Measurements from ENCODE around the gene SLC2A11.

Gene SLC2A11

GRCh38 chr22:23817146-23817545 lies 40.5 kb upstream of the SLC2A11 start:
- no peak overlapping the region for H4K91ac ChIP-seq (ENCODE audit: low read depth, low read length)
- no peak overlapping the region for H3K14ac ChIP-seq (ENCODE audit: low read length)
- H3K4ac ChIP-seq (ENCODE audit: low read depth, low read length): no peak overlapping the region
- H3K23ac ChIP-seq (ENCODE audit: low read length): no peak overlapping the region
- no peaks in the 10 kb centered on the region for H3K79me1 ChIP-seq (ENCODE audit: low read length)
- H3K4me2 ChIP-seq (ENCODE audit: low read length): no peak overlapping the region
- no peak overlapping the region for H3K18ac ChIP-seq (ENCODE audit: low read length)
- H3K36me3 ChIP-seq (ENCODE audit: control insufficient read depth in 1 of 2, insufficient read depth in 2 of 2, low read length in 2 of 2): peaks cover 41 to 47% of the 10 kb centered on the region in 2 experiments
- no peak overlapping the region for H2AK5ac ChIP-seq (ENCODE audit: low read length)
- no peak overlapping the region for H2BK5ac ChIP-seq (ENCODE audit: low read depth, low read length, poor library complexity)
- no peaks in the 10 kb centered on the region for H3K27me3 ChIP-seq (ENCODE audit: insufficient read depth, low read length)
- peaks cover 5 to 7% of the 10 kb centered on the region in 2 experiments for H3K4me1 ChIP-seq (ENCODE audit: control insufficient read depth in 1 of 2, insufficient read depth in 2 of 2, low read length in 2 of 2)
- no peak overlapping the region for H4K8ac ChIP-seq (ENCODE audit: low read depth, low read length)
- peak; percentile 39 to 54 for DNase-seq
- no peak overlapping the region for H2BK120ac ChIP-seq (ENCODE audit: insufficient read depth, low read length, poor library complexity)
- no peak overlapping the region for H3K9ac ChIP-seq (ENCODE audit: low read length)
- WGBS (ENCODE audit: extremely low coverage, insufficient coverage, insufficient read length): no CpG with 5 or more reads among the region's 6 CpGs
- H2BK12ac ChIP-seq (ENCODE audit: low read length): no peak overlapping the region
- no peak overlapping the region for H3K27ac ChIP-seq (ENCODE audit: low read depth, low read length)
- peaks cover 2% of the 10 kb centered on the region for H3K9me3 ChIP-seq (ENCODE audit: insufficient read depth, low read depth, low read length)
- H4K12ac ChIP-seq (ENCODE audit: low read depth, low read length): no peak overlapping the region
- H3K4me3 ChIP-seq (ENCODE audit: low read depth, low read length): no peak overlapping the region
- H3K79me2 ChIP-seq (ENCODE audit: control insufficient read depth, insufficient read depth, low read length, poor library complexity): no peaks in the 10 kb centered on the region
- H2AFZ ChIP-seq (ENCODE audit: insufficient read depth, low read length, poor library complexity): no peak overlapping the region

GRCh38 chr22:23818541-23818940 lies 39.1 kb upstream of the SLC2A11 start:
- Histone ChIP-seq H3K9ac (ENCODE audit: low read length) (no peak overlapping the region), H4K12ac (ENCODE audit: low read depth, low read length) (no peak overlapping the region)
- WGBS (ENCODE audit: extremely low coverage, insufficient coverage, insufficient read length): no CpG with 5 or more reads among the region's 2 CpGs

GRCh38 chr22:23820748-23821211 lies 36.9 kb upstream of the SLC2A11 start:
- no peak overlapping the region for H2BK12ac ChIP-seq (ENCODE audit: low read length)
- peak; percentile 87 to 91 for DNase-seq
- H4K91ac ChIP-seq (ENCODE audit: low read depth, low read length): no peak overlapping the region
- peaks cover 9 to 14% of the 10 kb centered on the region in 2 experiments for H3K4me1 ChIP-seq (ENCODE audit: control insufficient read depth in 1 of 2, insufficient read depth in 2 of 2, low read length in 2 of 2)
- no peaks in the 10 kb centered on the region for H3K79me2 ChIP-seq (ENCODE audit: control insufficient read depth, insufficient read depth, low read length, poor library complexity)
- H3K36me3 ChIP-seq (ENCODE audit: control insufficient read depth in 1 of 2, insufficient read depth in 2 of 2, low read length in 2 of 2): peaks cover 73 to 75% of the 10 kb centered on the region in 2 experiments
- no peak overlapping the region for H2BK120ac ChIP-seq (ENCODE audit: insufficient read depth, low read length, poor library complexity)
- no peak overlapping the region for H3K23ac ChIP-seq (ENCODE audit: low read length)
- H3K4me3 ChIP-seq (ENCODE audit: low read depth, low read length): no peak overlapping the region
- no peak overlapping the region for H2BK5ac ChIP-seq (ENCODE audit: low read depth, low read length, poor library complexity)
- H3K18ac ChIP-seq (ENCODE audit: low read length): no peak overlapping the region
- no peak overlapping the region for H3K4me2 ChIP-seq (ENCODE audit: low read length)
- H3K4ac ChIP-seq (ENCODE audit: low read depth, low read length): no peak overlapping the region
- no peak overlapping the region for H3K27ac ChIP-seq (ENCODE audit: low read depth, low read length)
- WGBS (ENCODE audit: extremely low coverage, insufficient coverage, insufficient read length): no CpG with 5 or more reads among the region's 4 CpGs
- no peak overlapping the region for H4K8ac ChIP-seq (ENCODE audit: low read depth, low read length)
- peaks cover 5% of the 10 kb centered on the region for H3K79me1 ChIP-seq (ENCODE audit: low read length)
- no peak overlapping the region for H2AK5ac ChIP-seq (ENCODE audit: low read length)
- no peak overlapping the region for H4K12ac ChIP-seq (ENCODE audit: low read depth, low read length)
- no peaks in the 10 kb centered on the region for H3K27me3 ChIP-seq (ENCODE audit: insufficient read depth, low read length)
- H2AFZ ChIP-seq (ENCODE audit: insufficient read depth, low read length, poor library complexity): no peak overlapping the region
- no peak overlapping the region for H3K9ac ChIP-seq (ENCODE audit: low read length)
- peaks cover 3% of the 10 kb centered on the region for H3K9me3 ChIP-seq (ENCODE audit: insufficient read depth, low read depth, low read length)
- no peak overlapping the region for H3K14ac ChIP-seq (ENCODE audit: low read length)

More at GRCh38 chr22:23818541-23818940, 39.1 kb upstream of the SLC2A11 start:
- H3K18ac ChIP-seq (ENCODE audit: low read length): no peak overlapping the region
- H3K9me3 ChIP-seq (ENCODE audit: insufficient read depth, low read depth, low read length): peaks cover 3% of the 10 kb centered on the region
- H3K4me2 ChIP-seq (ENCODE audit: low read length): no peak overlapping the region
- H3K14ac ChIP-seq (ENCODE audit: low read length): no peak overlapping the region
- no peak overlapping the region for H3K27ac ChIP-seq (ENCODE audit: low read depth, low read length)
- peaks cover 55 to 58% of the 10 kb centered on the region in 2 experiments for H3K36me3 ChIP-seq (ENCODE audit: control insufficient read depth in 1 of 2, insufficient read depth in 2 of 2, low read length in 2 of 2)
- no peak for DNase-seq
- no peak overlapping the region for H3K4ac ChIP-seq (ENCODE audit: low read depth, low read length)
- peaks cover 5 to 7% of the 10 kb centered on the region in 2 experiments for H3K4me1 ChIP-seq (ENCODE audit: control insufficient read depth in 1 of 2, insufficient read depth in 2 of 2, low read length in 2 of 2)
- H3K23ac ChIP-seq (ENCODE audit: low read length): no peak overlapping the region
- H4K8ac ChIP-seq (ENCODE audit: low read depth, low read length): no peak overlapping the region
- H2BK120ac ChIP-seq (ENCODE audit: insufficient read depth, low read length, poor library complexity): no peak overlapping the region
- no peaks in the 10 kb centered on the region for H3K27me3 ChIP-seq (ENCODE audit: insufficient read depth, low read length)
- no peak overlapping the region for H2AK5ac ChIP-seq (ENCODE audit: low read length)
- no peak overlapping the region for H3K4me3 ChIP-seq (ENCODE audit: low read depth, low read length)
- no peaks in the 10 kb centered on the region for H3K79me2 ChIP-seq (ENCODE audit: control insufficient read depth, insufficient read depth, low read length, poor library complexity)
- no peak overlapping the region for H4K91ac ChIP-seq (ENCODE audit: low read depth, low read length)
- H2BK5ac ChIP-seq (ENCODE audit: low read depth, low read length, poor library complexity): no peak overlapping the region
- H2AFZ ChIP-seq (ENCODE audit: insufficient read depth, low read length, poor library complexity): no peak overlapping the region
- no peaks in the 10 kb centered on the region for H3K79me1 ChIP-seq (ENCODE audit: low read length)
- H2BK12ac ChIP-seq (ENCODE audit: low read length): no peak overlapping the region

- Histone ChIP-seq H3K79me2 (ENCODE audit: control insufficient read depth, insufficient read depth, low read length, poor library complexity) (no peaks in the 10 kb centered on the region), H2AK5ac (ENCODE audit: low read length) (no peak overlapping the region), H2BK5ac (ENCODE audit: low read depth, low read length, poor library complexity) (no peak overlapping the region), H3K79me1 (ENCODE audit: low read length) (peaks cover 13% of the 10 kb centered on the region), H2AFZ (ENCODE audit: insufficient read depth, low read length, poor library complexity) (no peak overlapping the region), H4K8ac (ENCODE audit: low read depth, low read length) (no peak overlapping the region), H3K4ac (ENCODE audit: low read depth, low read length) (no peak overlapping the region), H3K14ac (ENCODE audit: low read length) (no peak overlapping the region), H3K27me3 (ENCODE audit: insufficient read depth, low read length) (no peaks in the 10 kb centered on the region), H3K4me1 (ENCODE audit: control insufficient read depth in 1 of 2, insufficient read depth in 2 of 2, low read length in 2 of 2) (peaks cover 14% of the 10 kb centered on the region in 2 experiments), H3K36me3 (ENCODE audit: control insufficient read depth in 1 of 2, insufficient read depth in 2 of 2, low read length in 2 of 2) (peaks cover 73 to 76% of the 10 kb centered on the region in 2 experiments), H2BK120ac (ENCODE audit: insufficient read depth, low read length, poor library complexity) (no peak overlapping the region), H3K18ac (ENCODE audit: low read length) (no peak overlapping the region), H4K12ac (ENCODE audit: low read depth, low read length) (no peak overlapping the region), H3K9ac (ENCODE audit: low read length) (no peak overlapping the region), H3K4me3 (ENCODE audit: low read depth, low read length) (no peak overlapping the region), H3K9me3 (ENCODE audit: insufficient read depth, low read depth, low read length) (peaks cover 3% of the 10 kb centered on the region), H4K91ac (ENCODE audit: low read depth, low read length) (no peak overlapping the region), H3K4me2 (ENCODE audit: low read length) (no peak overlapping the region), H3K27ac (ENCODE audit: low read depth, low read length) (no peak overlapping the region), H2BK12ac (ENCODE audit: low read length) (no peak overlapping the region), H3K23ac (ENCODE audit: low read length) (no peak overlapping the region)
- no CpG with 5 or more reads among the region's 6 CpGs for WGBS (ENCODE audit: extremely low coverage, insufficient coverage, insufficient read length)
- peak; percentile 91 to 93 for DNase-seq
Measured at GRCh38 chr22:23822101-23822671, 35.5 kb upstream of the SLC2A11 start.
